HepG2 (cell line): Measurements from ENCODE around the gene PCYT2. TPM values are rescaled to one million over a fixed set of nuclear protein-coding genes. Genes with fewer than 3 reads are reported as not detected.
A peak's percentile ranks its signal among the peaks of the same experiment; 100 is the strongest.

Experiments
- ARNT2 ChIP-seq: sonication (generic); formaldehyde crosslinking; IDR thresholded peaks from 2 replicates; pipeline ENCODE4 v1.8.0; 2022; ENCODE audit warnings: mild to moderate bottlenecking, low read depth, missing genetic modification reagents, moderate library complexity
- CHCHD3 ChIP-seq: sonication (generic); formaldehyde crosslinking; IDR thresholded peaks from 2 replicates; pipeline ENCODE4 v1.8.0; 2022; ENCODE audit warnings: mild to moderate bottlenecking, missing genetic modification reagents, moderate library complexity
- HIVEP1 ChIP-seq: sonication (generic); formaldehyde crosslinking; IDR thresholded peaks from 2 replicates; pipeline ENCODE4 v1.4.0; 2020; ENCODE audit warnings: mild to moderate bottlenecking, missing genetic modification reagents
- IKZF1 ChIP-seq: fragments of 450-650 bp; IDR thresholded peaks from 2 replicates; pipeline ENCODE4 v1.7.1; 2016
- KLF9 ChIP-seq: IDR thresholded peaks from 2 replicates; pipeline ENCODE4 v1.6.1; 2016; ENCODE audit warnings: low read depth
- MAFG ChIP-seq: sonication (generic); formaldehyde crosslinking; IDR thresholded peaks from 2 replicates; pipeline ENCODE4 v1.5.1; 2020; ENCODE audit warnings: mild to moderate bottlenecking, missing genetic modification reagents
- MAZ ChIP-seq, 2 experiments: sonication (generic) in 1 of 2; formaldehyde crosslinking in 1 of 2; IDR thresholded peaks; 2 replicates each; pipeline versions ENCODE4 v1.5.0 to v1.6.1; 2012 to 2020; ENCODE audit warnings: low read depth in 2 of 2, mild to moderate bottlenecking in 2 of 2, borderline replicate concordance in 1 of 2, improper control_type of control experiment in 1 of 2, low read length in 1 of 2, missing genetic modification reagents in 1 of 2, moderate library complexity in 1 of 2
- MEF2D ChIP-seq: sonication (generic); formaldehyde crosslinking; IDR thresholded peaks from 2 replicates; pipeline ENCODE4 v1.5.1; 2020; ENCODE audit warnings: mild to moderate bottlenecking, missing genetic modification reagents
- MZF1 ChIP-seq: sonication (generic); formaldehyde crosslinking; IDR thresholded peaks from 2 replicates; pipeline ENCODE4 v1.8.1; 2023; ENCODE audit warnings: mild to moderate bottlenecking, missing genetic modification reagents, borderline replicate concordance
- PCBP1 ChIP-seq: fragments of 200-400 bp; formaldehyde crosslinking; IDR thresholded peaks from 2 replicates; pipeline ENCODE4 v1.6.1; 2017; ENCODE audit warnings: mild to moderate bottlenecking, low read depth, low read length, borderline replicate concordance
- SCMH1 ChIP-seq: sonication (generic); formaldehyde crosslinking; IDR thresholded peaks from 2 replicates; pipeline ENCODE4 v1.9.0; 2021; ENCODE audit warnings: missing genetic modification reagents, mild to moderate bottlenecking, borderline replicate concordance
- ZFP36L1 ChIP-seq: sonication (generic); formaldehyde crosslinking; IDR thresholded peaks from 2 replicates; pipeline ENCODE4 v1.8.0; 2022; ENCODE audit warnings: mild to moderate bottlenecking, missing genetic modification reagents, moderate library complexity
- ZNF652 ChIP-seq: IDR thresholded peaks from 2 replicates; pipeline ENCODE4 v1.6.1; 2016; ENCODE audit warnings: low read depth, borderline replicate concordance
- polyA plus RNA-seq, 8 experiments: library from polyadenylated mRNA; depleted of rRNA in 3 of 8; stranded (reverse) in 7 of 8; unstranded in 1 of 8; fragments of >200 nt; fragmentation: Illumina TruSeq in 4 of 8; extraction: Trizol in 4 of 8; gene quantifications; 2 replicates each; pipeline versions ENCODE4 v1.2.1 to v1.2.3, GENCODE V29; 2011 to 2016; ENCODE audit warnings: low read depth in 4 of 8, missing spikeins in 1 of 8, mixed read lengths in 1 of 8; ENCODE audit not compliant: insufficient read depth in 1 of 8
- total RNA-seq, 5 experiments: library from RNA; depleted of rRNA; stranded (reverse); fragments of >200 nt; fragmentation: Illumina TruSeq; extraction: Trizol; gene quantifications; 2 replicates each; pipeline ENCODE4 v1.2.3, GENCODE V29; 2016; ENCODE audit warnings: low read depth in 1 of 5
- TF ChIP-seq, protein P1 (sequence below): IDR thresholded peaks from 2 replicates; pipeline ENCODE4 v1.6.1; 2012; ENCODE audit warnings: low read length, improper control_type of control experiment
- TF ChIP-seq, protein P2 (sequence below): sonication (generic); formaldehyde crosslinking; IDR thresholded peaks from 2 replicates; pipeline ENCODE4 v1.4.0; 2020; ENCODE audit warnings: mild to moderate bottlenecking, missing genetic modification reagents, borderline replicate concordance
- TF ChIP-seq, protein P3 (sequence below): IDR thresholded peaks from 2 replicates; pipeline ENCODE4 v1.6.1; 2016; ENCODE audit warnings: missing biosample characterization, missing genetic modification reagents, low read depth
- TF ChIP-seq, protein P4 (sequence below): sonication (generic); formaldehyde crosslinking; IDR thresholded peaks from 2 replicates; pipeline ENCODE4 v1.5.1; 2020; ENCODE audit warnings: mild to moderate bottlenecking, missing genetic modification reagents, moderate library complexity

PCYT2 gene
- total and polyA plus RNA-seq, 2 of the 13 experiments (the other 11 are each of a cell fraction or from before 2014, with no cell fraction given), result 147 to 297 TPM

DNA sequence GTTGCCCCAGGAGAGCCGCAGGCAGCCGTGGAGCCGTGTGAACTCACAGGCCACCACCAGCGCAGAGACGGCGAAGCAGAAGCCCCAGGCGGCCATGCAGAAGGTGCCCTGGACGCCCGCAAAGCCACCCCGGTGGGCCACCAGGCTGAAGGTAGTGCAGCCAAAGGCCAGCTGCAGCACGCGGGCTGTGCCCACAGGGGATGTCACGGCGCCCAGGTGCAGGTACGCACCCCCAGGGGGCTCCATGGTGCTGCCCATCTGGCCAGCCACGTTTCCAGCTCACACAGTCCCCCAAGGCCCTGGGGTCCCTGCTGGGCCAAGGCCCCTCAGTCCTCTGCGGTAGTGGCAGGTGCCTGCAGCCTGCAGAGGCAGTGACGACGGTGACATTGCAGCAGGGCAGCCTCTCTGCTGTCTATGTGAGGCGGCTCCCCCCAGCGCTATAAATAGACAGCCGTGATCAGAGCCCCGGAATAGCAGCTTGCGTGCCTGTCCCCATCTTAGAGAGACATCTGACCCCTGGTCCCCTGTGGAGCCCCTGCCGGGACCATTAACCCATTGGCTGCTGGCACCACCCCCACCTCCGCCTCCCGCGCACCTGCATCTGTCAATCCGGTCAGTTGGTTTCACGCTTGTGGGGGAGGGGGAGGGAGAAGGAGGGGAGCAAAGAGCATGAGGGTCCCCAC, 30.4 kb upstream of the PCYT2 start (continued):
- TF ChIP-seq, protein P1, sequence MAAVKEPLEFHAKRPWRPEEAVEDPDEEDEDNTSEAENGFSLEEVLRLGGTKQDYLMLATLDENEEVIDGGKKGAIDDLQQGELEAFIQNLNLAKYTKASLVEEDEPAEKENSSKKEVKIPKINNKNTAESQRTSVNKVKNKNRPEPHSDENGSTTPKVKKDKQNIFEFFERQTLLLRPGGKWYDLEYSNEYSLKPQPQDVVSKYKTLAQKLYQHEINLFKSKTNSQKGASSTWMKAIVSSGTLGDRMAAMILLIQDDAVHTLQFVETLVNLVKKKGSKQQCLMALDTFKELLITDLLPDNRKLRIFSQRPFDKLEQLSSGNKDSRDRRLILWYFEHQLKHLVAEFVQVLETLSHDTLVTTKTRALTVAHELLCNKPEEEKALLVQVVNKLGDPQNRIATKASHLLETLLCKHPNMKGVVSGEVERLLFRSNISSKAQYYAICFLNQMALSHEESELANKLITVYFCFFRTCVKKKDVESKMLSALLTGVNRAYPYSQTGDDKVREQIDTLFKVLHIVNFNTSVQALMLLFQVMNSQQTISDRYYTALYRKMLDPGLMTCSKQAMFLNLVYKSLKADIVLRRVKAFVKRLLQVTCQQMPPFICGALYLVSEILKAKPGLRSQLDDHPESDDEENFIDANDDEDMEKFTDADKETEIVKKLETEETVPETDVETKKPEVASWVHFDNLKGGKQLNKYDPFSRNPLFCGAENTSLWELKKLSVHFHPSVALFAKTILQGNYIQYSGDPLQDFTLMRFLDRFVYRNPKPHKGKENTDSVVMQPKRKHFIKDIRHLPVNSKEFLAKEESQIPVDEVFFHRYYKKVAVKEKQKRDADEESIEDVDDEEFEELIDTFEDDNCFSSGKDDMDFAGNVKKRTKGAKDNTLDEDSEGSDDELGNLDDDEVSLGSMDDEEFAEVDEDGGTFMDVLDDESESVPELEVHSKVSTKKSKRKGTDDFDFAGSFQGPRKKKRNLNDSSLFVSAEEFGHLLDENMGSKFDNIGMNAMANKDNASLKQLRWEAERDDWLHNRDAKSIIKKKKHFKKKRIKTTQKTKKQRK, result no peak
- TF ChIP-seq ZNF652 (CRISPR knock-in tag), result peak; percentile 80
- no peak for TF ChIP-seq HIVEP1 (CRISPR knock-in tag)
- TF ChIP-seq MAZ (IDR thresholded peaks at IDR 0.05; ENCODE audit: borderline replicate concordance, low read depth, low read length), result no peak
- no peak for TF ChIP-seq MAZ (CRISPR knock-in tag; IDR thresholded peaks at IDR 0.05; ENCODE audit: low read depth)
- 0 out of 2 replicates have a peak, but pooled peaks have one; percentile 15 for TF ChIP-seq CHCHD3 (CRISPR knock-in tag)
- TF ChIP-seq MAFG (CRISPR knock-in tag), result no peak
- TF ChIP-seq, protein P2, sequence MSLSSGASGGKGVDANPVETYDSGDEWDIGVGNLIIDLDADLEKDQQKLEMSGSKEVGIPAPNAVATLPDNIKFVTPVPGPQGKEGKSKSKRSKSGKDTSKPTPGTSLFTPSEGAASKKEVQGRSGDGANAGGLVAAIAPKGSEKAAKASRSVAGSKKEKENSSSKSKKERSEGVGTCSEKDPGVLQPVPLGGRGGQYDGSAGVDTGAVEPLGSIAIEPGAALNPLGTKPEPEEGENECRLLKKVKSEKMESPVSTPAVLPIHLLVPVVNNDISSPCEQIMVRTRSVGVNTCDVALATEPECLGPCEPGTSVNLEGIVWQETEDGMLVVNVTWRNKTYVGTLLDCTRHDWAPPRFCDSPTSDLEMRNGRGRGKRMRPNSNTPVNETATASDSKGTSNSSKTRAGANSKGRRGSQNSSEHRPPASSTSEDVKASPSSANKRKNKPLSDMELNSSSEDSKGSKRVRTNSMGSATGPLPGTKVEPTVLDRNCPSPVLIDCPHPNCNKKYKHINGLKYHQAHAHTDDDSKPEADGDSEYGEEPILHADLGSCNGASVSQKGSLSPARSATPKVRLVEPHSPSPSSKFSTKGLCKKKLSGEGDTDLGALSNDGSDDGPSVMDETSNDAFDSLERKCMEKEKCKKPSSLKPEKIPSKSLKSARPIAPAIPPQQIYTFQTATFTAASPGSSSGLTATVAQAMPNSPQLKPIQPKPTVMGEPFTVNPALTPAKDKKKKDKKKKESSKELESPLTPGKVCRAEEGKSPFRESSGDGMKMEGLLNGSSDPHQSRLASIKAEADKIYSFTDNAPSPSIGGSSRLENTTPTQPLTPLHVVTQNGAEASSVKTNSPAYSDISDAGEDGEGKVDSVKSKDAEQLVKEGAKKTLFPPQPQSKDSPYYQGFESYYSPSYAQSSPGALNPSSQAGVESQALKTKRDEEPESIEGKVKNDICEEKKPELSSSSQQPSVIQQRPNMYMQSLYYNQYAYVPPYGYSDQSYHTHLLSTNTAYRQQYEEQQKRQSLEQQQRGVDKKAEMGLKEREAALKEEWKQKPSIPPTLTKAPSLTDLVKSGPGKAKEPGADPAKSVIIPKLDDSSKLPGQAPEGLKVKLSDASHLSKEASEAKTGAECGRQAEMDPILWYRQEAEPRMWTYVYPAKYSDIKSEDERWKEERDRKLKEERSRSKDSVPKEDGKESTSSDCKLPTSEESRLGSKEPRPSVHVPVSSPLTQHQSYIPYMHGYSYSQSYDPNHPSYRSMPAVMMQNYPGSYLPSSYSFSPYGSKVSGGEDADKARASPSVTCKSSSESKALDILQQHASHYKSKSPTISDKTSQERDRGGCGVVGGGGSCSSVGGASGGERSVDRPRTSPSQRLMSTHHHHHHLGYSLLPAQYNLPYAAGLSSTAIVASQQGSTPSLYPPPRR (CRISPR knock-in tag), result no peak
- no peak for TF ChIP-seq ZFP36L1 (CRISPR knock-in tag)
- TF ChIP-seq, protein P3, sequence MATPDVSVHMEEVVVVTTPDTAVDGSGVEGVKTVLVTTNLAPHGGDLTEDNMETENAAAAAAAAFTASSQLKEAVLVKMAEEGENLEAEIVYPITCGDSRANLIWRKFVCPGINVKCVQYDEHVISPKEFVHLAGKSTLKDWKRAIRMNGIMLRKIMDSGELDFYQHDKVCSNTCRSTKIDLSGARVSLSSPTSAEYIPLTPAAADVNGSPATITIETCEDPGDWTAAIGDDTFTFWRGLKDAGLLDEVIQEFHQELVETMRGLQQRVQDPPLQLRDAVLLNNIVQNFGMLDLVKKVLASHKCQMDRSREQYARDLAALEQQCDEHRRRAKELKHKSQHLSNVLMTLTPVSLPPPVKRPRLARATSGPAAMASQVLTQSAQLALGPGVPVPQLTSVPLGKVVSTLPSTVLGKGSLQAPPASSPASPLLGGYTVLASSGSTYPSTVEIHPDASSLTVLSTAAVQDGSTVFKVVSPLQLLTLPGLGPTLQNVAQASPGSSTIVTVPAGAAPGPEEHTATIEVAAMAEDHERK (CRISPR knock-in tag), result no peak
- TF ChIP-seq, protein P4, sequence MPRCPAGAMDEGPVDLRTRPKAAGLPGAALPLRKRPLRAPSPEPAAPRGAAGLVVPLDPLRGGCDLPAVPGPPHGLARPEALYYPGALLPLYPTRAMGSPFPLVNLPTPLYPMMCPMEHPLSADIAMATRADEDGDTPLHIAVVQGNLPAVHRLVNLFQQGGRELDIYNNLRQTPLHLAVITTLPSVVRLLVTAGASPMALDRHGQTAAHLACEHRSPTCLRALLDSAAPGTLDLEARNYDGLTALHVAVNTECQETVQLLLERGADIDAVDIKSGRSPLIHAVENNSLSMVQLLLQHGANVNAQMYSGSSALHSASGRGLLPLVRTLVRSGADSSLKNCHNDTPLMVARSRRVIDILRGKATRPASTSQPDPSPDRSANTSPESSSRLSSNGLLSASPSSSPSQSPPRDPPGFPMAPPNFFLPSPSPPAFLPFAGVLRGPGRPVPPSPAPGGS (CRISPR knock-in tag), result no peak
- TF ChIP-seq PCBP1, result peak; percentile 82; the same call in 1 of the 2 replicates
- no peak for TF ChIP-seq MEF2D (CRISPR knock-in tag)
- TF ChIP-seq ARNT2 (CRISPR knock-in tag), result no peak
- TF ChIP-seq MZF1 (CRISPR knock-in tag), result no peak
- TF ChIP-seq SCMH1 (CRISPR knock-in tag), result no peak
- no peak for TF ChIP-seq IKZF1
- TF ChIP-seq KLF9 (CRISPR knock-in tag), result no peak
